Left hindlimb (tissue), 1 donor: ENCODE measurements around the gene INF2.
A peak's percentile ranks its signal among the peaks of the same experiment; 100 is the strongest.

Experiments
- DNase-seq: peaks from one replicate; pipeline ENCODE4 v3.0.0-alpha.2; 2018

The INF2 gene

GRCh38 chr14:104677512-104678332, 11.7 kb upstream of the INF2 start:
- DNase-seq = peak; percentile 88

- DNase-seq = peak; percentile 55
Observed at GRCh38 chr14:104678346-104678745, 11.1 kb upstream of the INF2 start.

- DNase-seq = peak; percentile 35
Observed at GRCh38 chr14:104678901-104679705, 10.3 kb upstream of the INF2 start.

- peak; percentile 41 for DNase-seq
Observed at GRCh38 chr14:104680056-104680805, 9.2 kb upstream of the INF2 start.

- peak; percentile 61 for DNase-seq
Observed at GRCh38 chr14:104680806-104681688, 8.4 kb upstream of the INF2 start.

GRCh38 chr14:104681689-104682074, 7.7 kb upstream of the INF2 start:
- DNase-seq = peak; percentile 91

GRCh38 chr14:104682107-104682593, 7.3 kb upstream of the INF2 start:
- no peak for DNase-seq

GRCh38 chr14:104683653-104684448, 5.6 kb upstream of the INF2 start:
- DNase-seq = peak; percentile 30

GRCh38 chr14:104684449-104684821, 5.0 kb upstream of the INF2 start:
- DNase-seq = no peak

GRCh38 chr14:104685216-104685997, 4.0 kb upstream of the INF2 start:
- DNase-seq = peak; percentile 25

GRCh38 chr14:104685998-104686610, 3.3 kb upstream of the INF2 start:
- DNase-seq = no peak

- peak; percentile 29 for DNase-seq
Observed at GRCh38 chr14:104686624-104687517, 2.5 kb upstream of the INF2 start.

GRCh38 chr14:104687601-104688504, 1.6 kb upstream of the INF2 start:
- DNase-seq = peak; percentile 86

- no peak for DNase-seq
Observed at GRCh38 chr14:104688505-104689108, 811 bp upstream of the INF2 start.

GRCh38 chr14:104689881-104690711, 678 bp downstream of the INF2 start:
- DNase-seq = no peak

GRCh38 chr14:104690861-104691455, 1.5 kb downstream of the INF2 start:
- DNase-seq = no peak
